Spleen (tissue), 7 donors: ENCODE results near the gene KIDINS220.

ENCODE experiments used
- POLR2AphosphoS5 ChIP-seq, 3 donors: sonication (generic); formaldehyde crosslinking; IDR thresholded peaks; one replicate each; pipeline ENCODE4 v1.5.1; 2017; ENCODE audit warnings: antibody characterized with exemption in 3 of 3
- TF ChIP-seq, protein P1 (sequence below), 11 experiments: fragments of 200-600 bp in 7 of 11; fragments of 450-650 bp in 4 of 11; sonication (generic) in 4 of 11; IDR thresholded peaks in 8 of 11; conservative IDR thresholded peaks in 3 of 11; 1 replicate in 7 of 11; 2 replicates in 4 of 11; pipeline versions ENCODE4 v1.4.0 to v1.8.0; 2016 to 2021; ENCODE audit warnings: antibody characterized with exemption in 11 of 11, inconsistent platforms in 4 of 11, mild to moderate bottlenecking in 1 of 11
- donor health status: DM: no; HTN: no; CAD: no; lungs with moderate emphysema.
- donor health status: DM: no; HTN: no; CAD: no.
- donor health status: DM: no; HTN: no; CAD: no.

DNA sequence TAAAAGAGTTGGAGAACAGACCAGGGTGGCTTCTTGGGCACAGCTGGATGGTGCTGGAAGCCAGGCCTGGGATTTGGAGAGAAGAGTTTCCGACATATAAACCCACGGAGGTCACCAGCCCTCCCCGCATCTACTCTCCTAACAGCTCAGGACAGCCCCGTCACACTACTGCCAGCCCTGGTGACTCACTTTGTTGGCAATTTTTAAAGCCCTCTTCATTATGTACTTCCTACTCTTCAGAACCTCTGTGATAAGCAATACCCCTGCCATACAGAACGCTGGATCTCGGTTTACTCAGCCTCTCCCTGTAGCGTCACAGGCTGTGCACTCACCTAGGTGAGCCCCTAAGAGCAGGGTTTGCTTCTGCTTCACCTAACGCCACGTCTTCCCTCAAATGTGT, 107.5 kb downstream of the KIDINS220 start:
- TF ChIP-seq, protein P1, sequence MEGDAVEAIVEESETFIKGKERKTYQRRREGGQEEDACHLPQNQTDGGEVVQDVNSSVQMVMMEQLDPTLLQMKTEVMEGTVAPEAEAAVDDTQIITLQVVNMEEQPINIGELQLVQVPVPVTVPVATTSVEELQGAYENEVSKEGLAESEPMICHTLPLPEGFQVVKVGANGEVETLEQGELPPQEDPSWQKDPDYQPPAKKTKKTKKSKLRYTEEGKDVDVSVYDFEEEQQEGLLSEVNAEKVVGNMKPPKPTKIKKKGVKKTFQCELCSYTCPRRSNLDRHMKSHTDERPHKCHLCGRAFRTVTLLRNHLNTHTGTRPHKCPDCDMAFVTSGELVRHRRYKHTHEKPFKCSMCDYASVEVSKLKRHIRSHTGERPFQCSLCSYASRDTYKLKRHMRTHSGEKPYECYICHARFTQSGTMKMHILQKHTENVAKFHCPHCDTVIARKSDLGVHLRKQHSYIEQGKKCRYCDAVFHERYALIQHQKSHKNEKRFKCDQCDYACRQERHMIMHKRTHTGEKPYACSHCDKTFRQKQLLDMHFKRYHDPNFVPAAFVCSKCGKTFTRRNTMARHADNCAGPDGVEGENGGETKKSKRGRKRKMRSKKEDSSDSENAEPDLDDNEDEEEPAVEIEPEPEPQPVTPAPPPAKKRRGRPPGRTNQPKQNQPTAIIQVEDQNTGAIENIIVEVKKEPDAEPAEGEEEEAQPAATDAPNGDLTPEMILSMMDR (IDR thresholded peaks at IDR 0.05 in 8 of 11, conservative IDR thresholded peaks at IDR 0.05 in 3 of 11): no peak
- TF ChIP-seq POLR2AphosphoS5 (IDR thresholded peaks at IDR 0.05): no peak
